Thoracic aorta (tissue), 2 donors: ENCODE results near the gene TBC1D9. TPM values are rescaled to one million over a fixed set of nuclear protein-coding genes. Genes with fewer than 3 reads are reported as not detected.

Source experiments
- ATAC-seq: fragments of 150-250 bp; one replicate; pipeline ENCODE4 v1.8.0; 2017; ENCODE audit warnings: low read depth; ENCODE audit not compliant: insufficient number of reproducible peaks, low FRiP score
- DNase-seq: peaks from one replicate; pipeline ENCODE4 v3.0.0-alpha.2; 2020; ENCODE audit warnings: low spot score
- H3K27ac ChIP-seq, 2 donors: fragments of 200-600 bp; sonication (generic); 1 replicate in 1 of 2; 2 replicates in 1 of 2; pipeline ENCODE4 v1.5.1; 2016; ENCODE audit warnings: mild to moderate bottlenecking in 2 of 2, moderate library complexity in 2 of 2
- H3K27me3 ChIP-seq: fragments of 200-600 bp; sonication (generic); replicated peaks from 2 replicates; pipeline ENCODE4 v1.6.0; 2016; ENCODE audit warnings: mild to moderate bottlenecking; ENCODE audit not compliant: insufficient read depth
- H3K36me3 ChIP-seq: fragments of 200-600 bp; sonication (generic); one replicate; pipeline ENCODE4 v1.5.1; 2016
- H3K4me1 ChIP-seq, 2 donors: fragments of 200-600 bp; sonication (generic); 1 replicate in 1 of 2; 2 replicates in 1 of 2; pipeline versions ENCODE4 v1.5.1 to v1.6.0; 2016; ENCODE audit warnings: low read depth in 2 of 2, mild to moderate bottlenecking in 1 of 2; ENCODE audit not compliant: control insufficient read depth in 1 of 2
- H3K4me3 ChIP-seq: fragments of 200-600 bp; sonication (generic); 2 replicates; pipeline ENCODE4 v1.5.1; 2016; ENCODE audit warnings: mild to moderate bottlenecking
- H3K9me3 ChIP-seq: fragments of 200-600 bp; sonication (generic); 2 replicates; pipeline ENCODE4 v1.5.1; 2016
- total RNA-seq, 2 donors: library from RNA; depleted of rRNA; stranded (reverse); fragments of >200 nt; gene quantifications; one replicate each; pipeline versions ENCODE4 v1.1.0 to v1.2.3, GENCODE V29; 2016
- TF ChIP-seq, protein P1 (sequence below): fragments of 200-600 bp; sonication (generic); IDR thresholded peaks from one replicate; pipeline ENCODE4 v1.5.1; 2019; ENCODE audit warnings: antibody characterized with exemption

The TBC1D9 gene
- total RNA-seq, 2 donors from 2014 or later: 17.5 to 21.2 TPM

DNA sequence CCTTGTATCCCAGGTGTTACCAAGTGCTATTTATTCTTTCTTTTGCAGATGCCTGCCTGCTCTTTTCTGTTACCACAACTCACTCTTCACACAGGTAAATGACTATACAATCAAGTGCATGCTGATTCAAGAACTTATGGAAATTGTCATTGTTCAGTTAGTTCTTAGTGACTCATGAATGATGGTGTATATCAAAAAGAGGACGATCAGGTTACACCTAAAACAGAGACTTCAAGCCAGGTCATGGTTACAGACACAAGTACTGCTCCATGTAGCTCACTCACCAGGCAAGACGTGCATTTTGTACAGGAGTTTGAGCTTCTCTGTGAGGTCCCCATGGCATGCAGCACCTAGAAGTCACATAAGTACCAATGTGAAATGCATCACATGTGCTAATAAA lies 128.2 kb downstream of the TBC1D9 start:
- DNase-seq (no peak), ATAC-seq (no peak)
- H3K36me3 ChIP-seq: peaks cover 16% of the 10 kb centered on the region
- no peaks in the 10 kb centered on the region for H3K9me3 ChIP-seq
- no peaks in the 10 kb centered on the region for H3K4me1 ChIP-seq
- no peak overlapping the region for H3K4me3 ChIP-seq
- no peaks in the 10 kb centered on the region for H3K27me3 ChIP-seq
- TF ChIP-seq, protein P1, sequence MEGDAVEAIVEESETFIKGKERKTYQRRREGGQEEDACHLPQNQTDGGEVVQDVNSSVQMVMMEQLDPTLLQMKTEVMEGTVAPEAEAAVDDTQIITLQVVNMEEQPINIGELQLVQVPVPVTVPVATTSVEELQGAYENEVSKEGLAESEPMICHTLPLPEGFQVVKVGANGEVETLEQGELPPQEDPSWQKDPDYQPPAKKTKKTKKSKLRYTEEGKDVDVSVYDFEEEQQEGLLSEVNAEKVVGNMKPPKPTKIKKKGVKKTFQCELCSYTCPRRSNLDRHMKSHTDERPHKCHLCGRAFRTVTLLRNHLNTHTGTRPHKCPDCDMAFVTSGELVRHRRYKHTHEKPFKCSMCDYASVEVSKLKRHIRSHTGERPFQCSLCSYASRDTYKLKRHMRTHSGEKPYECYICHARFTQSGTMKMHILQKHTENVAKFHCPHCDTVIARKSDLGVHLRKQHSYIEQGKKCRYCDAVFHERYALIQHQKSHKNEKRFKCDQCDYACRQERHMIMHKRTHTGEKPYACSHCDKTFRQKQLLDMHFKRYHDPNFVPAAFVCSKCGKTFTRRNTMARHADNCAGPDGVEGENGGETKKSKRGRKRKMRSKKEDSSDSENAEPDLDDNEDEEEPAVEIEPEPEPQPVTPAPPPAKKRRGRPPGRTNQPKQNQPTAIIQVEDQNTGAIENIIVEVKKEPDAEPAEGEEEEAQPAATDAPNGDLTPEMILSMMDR: no peak
- no peak overlapping the region for H3K27ac ChIP-seq

- H3K9me3 ChIP-seq: no peaks in the 10 kb centered on the region
- TF ChIP-seq, protein P1: no peak
- DNase-seq: no peak
- no peak overlapping the region for H3K27ac ChIP-seq
- ATAC-seq: no peak
- H3K36me3 ChIP-seq: peaks cover 23% of the 10 kb centered on the region
- no peak overlapping the region for H3K4me3 ChIP-seq
- no peaks in the 10 kb centered on the region for H3K4me1 ChIP-seq
- no peaks in the 10 kb centered on the region for H3K27me3 ChIP-seq
Measured at GRCh38 chr4:140626661-140627376, 129.4 kb downstream of the TBC1D9 start.

DNA sequence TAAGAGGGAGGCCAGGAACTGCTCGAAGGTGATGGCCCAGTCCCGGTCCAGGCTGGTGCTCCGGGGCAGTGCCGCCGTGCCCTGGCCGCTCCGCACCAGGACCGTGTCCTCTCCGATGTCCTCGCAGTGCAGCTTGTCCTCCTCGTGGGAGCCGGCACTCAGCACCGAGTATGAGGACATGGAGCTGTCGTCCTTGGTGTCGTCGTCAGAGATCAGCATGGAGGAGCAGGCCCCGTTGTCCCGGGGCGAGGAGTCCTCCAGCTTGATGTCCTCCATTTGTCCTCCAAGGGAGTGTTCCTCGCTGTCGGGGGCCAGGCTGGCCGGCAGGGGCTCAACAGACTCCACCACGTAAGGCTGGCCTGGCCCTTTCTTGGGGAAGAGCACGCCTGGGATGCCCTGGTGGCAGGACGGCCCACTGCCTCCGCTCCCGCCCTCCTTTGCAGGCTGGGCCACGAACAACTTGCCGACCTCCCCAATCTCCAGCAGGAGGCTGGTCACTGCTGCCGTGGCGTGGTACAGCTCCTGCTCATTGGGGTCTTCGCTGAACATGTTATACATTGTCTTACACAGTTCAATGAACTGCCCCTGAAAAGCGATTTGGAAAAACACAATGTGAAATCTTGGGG lies 133.7 kb downstream of the TBC1D9 start:
- no peaks in the 10 kb centered on the region for H3K4me1 ChIP-seq
- H3K4me3 ChIP-seq: no peak overlapping the region
- no peak overlapping the region for H3K27ac ChIP-seq
- ATAC-seq: no peak
- TF ChIP-seq, protein P1: no peak
- DNase-seq: no peak
- peaks cover 23% of the 10 kb centered on the region for H3K36me3 ChIP-seq
- no peaks in the 10 kb centered on the region for H3K27me3 ChIP-seq
- no peaks in the 10 kb centered on the region for H3K9me3 ChIP-seq

- DNase-seq: no peak
- TF ChIP-seq, protein P1: no peak
- H3K36me3 ChIP-seq: peaks cover 21% of the 10 kb centered on the region
Measured at GRCh38 chr4:140621161-140621560, 135.0 kb downstream of the TBC1D9 start.

DNA sequence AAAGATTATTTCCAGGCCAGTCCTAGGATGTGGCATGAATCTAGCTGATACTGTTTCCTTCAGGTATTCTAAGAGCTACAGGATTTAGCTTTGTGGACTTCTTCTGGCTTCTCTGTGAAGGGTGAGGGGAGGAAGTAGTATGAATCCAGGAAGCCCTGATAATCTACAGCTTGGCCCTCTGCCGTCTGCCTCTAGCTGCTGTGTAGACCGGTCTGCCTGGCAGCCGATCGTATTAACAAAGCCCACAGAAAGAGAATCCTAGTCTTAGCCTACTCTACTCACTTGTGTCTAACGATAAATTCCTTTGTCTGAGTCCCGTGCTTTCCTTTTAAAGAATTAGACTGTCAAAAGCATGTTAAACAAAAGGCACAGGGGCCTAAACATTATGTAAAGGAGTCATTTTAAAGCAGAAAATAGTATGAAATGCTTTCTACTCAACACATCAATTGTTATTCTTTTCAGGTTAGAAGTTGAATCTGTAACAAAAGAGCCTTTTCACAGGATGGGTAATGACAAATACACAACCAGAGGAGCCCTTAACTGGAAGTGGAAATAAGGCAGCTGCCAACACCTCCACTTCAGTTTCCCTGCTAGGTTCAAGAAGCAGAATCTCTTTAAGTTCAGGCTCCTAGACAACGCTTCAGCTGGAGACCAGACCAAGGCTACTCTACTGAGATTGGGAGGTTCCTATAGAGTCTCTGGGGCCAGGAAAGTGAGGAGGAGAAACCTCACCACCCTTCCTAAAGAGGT lies 138.5 kb downstream of the TBC1D9 start:
- Histone ChIP-seq H3K27me3 (no peaks in the 10 kb centered on the region), H3K4me1 (no peaks in the 10 kb centered on the region), H3K27ac (no peak overlapping the region), H3K4me3 (no peak overlapping the region), H3K36me3 (peaks cover 3% of the 10 kb centered on the region), H3K9me3 (no peaks in the 10 kb centered on the region)
- TF ChIP-seq, protein P1: no peak
- ATAC-seq (no peak), DNase-seq (no peak)

More at GRCh38 chr4:140621161-140621560, 135.0 kb downstream of the TBC1D9 start:
- Histone ChIP-seq H3K9me3 (no peaks in the 10 kb centered on the region), H3K27me3 (no peaks in the 10 kb centered on the region), H3K27ac (no peak overlapping the region), H3K4me1 (no peaks in the 10 kb centered on the region), H3K4me3 (no peak overlapping the region)
- ATAC-seq: no peak
